NCI-H1694 treated with DMSO at 0.1 percent for 48 hours (cell line): Measurements from ENCODE around the gene MACROD2.
"Not testable (repeated sequence)": the region's sequence is repeated elsewhere in the genome, so short reads cannot be mapped to it uniquely, and the experiment has no call there.

Experiments
- DNase-seq: peaks from one replicate; lab custom pipeline; 2025; lab: John Stamatoyannopoulos, UW

MACROD2 gene

GRCh38 chr20:14955399-14955798, 960.1 kb downstream of the MACROD2 start:
- DNase-seq, result no peak

- DNase-seq, result no peak
Measured at GRCh38 chr20:14956026-14956425, 960.7 kb downstream of the MACROD2 start.

- no peak for DNase-seq
Measured at GRCh38 chr20:14956538-14956937, 961.2 kb downstream of the MACROD2 start.

GRCh38 chr20:14957402-14957801, 962.1 kb downstream of the MACROD2 start:
- no peak for DNase-seq

- no peak for DNase-seq
Measured at GRCh38 chr20:14958626-14959025, 963.3 kb downstream of the MACROD2 start.

- DNase-seq, result no peak
Measured at GRCh38 chr20:14959506-14960475, 964.5 kb downstream of the MACROD2 start.

GRCh38 chr20:14960831-14961230, 965.5 kb downstream of the MACROD2 start:
- no peak for DNase-seq

GRCh38 chr20:14963262-14963663, 967.9 kb downstream of the MACROD2 start:
- no peak for DNase-seq

GRCh38 chr20:14966203-14966602, 970.9 kb downstream of the MACROD2 start:
- DNase-seq, result no peak

- DNase-seq, result no peak
Measured at GRCh38 chr20:14966808-14967207, 971.5 kb downstream of the MACROD2 start.

- DNase-seq, result no peak
Measured at GRCh38 chr20:14972256-14972655, 976.9 kb downstream of the MACROD2 start.

- no peak for DNase-seq
Measured at GRCh38 chr20:14972690-14973089, 977.4 kb downstream of the MACROD2 start.

- DNase-seq, result no peak
Measured at GRCh38 chr20:14979453-14979986, 984.2 kb downstream of the MACROD2 start.

- not testable (repeated sequence) for DNase-seq
Measured at GRCh38 chr20:14981486-14981885, 986.2 kb downstream of the MACROD2 start.

GRCh38 chr20:14982324-14982723, 987.0 kb downstream of the MACROD2 start:
- not testable (repeated sequence) for DNase-seq

GRCh38 chr20:14984305-14984704, 989.0 kb downstream of the MACROD2 start:
- DNase-seq, result no peak

- DNase-seq, result no peak
Measured at GRCh38 chr20:14984768-14985622, 989.7 kb downstream of the MACROD2 start.

GRCh38 chr20:14986026-14986655, 990.8 kb downstream of the MACROD2 start:
- no peak for DNase-seq

GRCh38 chr20:14986656-14987055, 991.3 kb downstream of the MACROD2 start:
- DNase-seq, result no peak

- no peak for DNase-seq
Measured at GRCh38 chr20:14989535-14990290, 994.4 kb downstream of the MACROD2 start.

- DNase-seq, result no peak
Measured at GRCh38 chr20:14991023-14991422, 995.7 kb downstream of the MACROD2 start.
